T-helper 1 cell treated with Interleukin-12 subunit alpha and Interleukin-12 subunit beta and Interleukin-4 antibody, amounts not matched to agents 30 ng/mL and 1 ng/mL, for 36 hours (primary cell): ENCODE measurements around the gene LMTK2. TPM values are rescaled to one million over a fixed set of nuclear protein-coding genes. Genes with fewer than 3 reads are reported as not detected.
"Not testable (repeated sequence)": the region's sequence is repeated elsewhere in the genome, so short reads cannot be mapped to it uniquely, and the experiment has no call there.

ENCODE experiments used
- intact Hi-C: fragments of 100-400 bp; cut with micrococcal nuclease; formaldehyde crosslinking; loops from one replicate; pipeline ENCODE4 v1.15.1; 2024
- total RNA-seq: library from RNA; stranded (reverse); gene quantifications from 2 replicates; pipeline ENCODE4 v1.2.3, GENCODE V29; 2022

LMTK2 gene
- total RNA-seq, 1 donor from 2014 or later = 12.7 TPM

- intact Hi-C loops = no loop called here
Measured at GRCh38 chr7:98215561-98216495, 109.2 kb downstream of the LMTK2 start.

- intact Hi-C loops = no loop called here
Measured at GRCh38 chr7:98216941-98217622, 110.4 kb downstream of the LMTK2 start.

GRCh38 chr7:98217623-98218582, 111.2 kb downstream of the LMTK2 start:
- intact Hi-C loops = no loop called here

DNA sequence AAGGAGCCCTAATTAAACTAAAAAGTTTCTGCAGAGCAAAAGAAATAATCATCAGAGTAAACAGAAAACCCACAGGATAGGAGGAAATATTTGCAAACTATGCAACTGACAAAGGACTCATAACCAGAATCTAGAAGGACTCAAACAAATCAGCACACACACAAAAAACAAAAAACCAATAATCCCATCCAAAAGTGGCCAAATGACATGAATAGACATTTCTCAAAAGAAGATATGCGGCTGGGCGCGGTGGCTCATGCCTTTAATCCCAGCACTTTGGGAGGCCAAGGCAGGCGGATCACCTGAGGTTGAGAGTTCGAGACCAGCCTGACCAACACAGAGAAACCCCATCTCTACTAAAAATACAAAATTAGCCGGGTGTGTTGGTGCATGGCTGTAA, 112.7 kb downstream of the LMTK2 start:
- intact Hi-C loops = not testable (repeated sequence)

DNA sequence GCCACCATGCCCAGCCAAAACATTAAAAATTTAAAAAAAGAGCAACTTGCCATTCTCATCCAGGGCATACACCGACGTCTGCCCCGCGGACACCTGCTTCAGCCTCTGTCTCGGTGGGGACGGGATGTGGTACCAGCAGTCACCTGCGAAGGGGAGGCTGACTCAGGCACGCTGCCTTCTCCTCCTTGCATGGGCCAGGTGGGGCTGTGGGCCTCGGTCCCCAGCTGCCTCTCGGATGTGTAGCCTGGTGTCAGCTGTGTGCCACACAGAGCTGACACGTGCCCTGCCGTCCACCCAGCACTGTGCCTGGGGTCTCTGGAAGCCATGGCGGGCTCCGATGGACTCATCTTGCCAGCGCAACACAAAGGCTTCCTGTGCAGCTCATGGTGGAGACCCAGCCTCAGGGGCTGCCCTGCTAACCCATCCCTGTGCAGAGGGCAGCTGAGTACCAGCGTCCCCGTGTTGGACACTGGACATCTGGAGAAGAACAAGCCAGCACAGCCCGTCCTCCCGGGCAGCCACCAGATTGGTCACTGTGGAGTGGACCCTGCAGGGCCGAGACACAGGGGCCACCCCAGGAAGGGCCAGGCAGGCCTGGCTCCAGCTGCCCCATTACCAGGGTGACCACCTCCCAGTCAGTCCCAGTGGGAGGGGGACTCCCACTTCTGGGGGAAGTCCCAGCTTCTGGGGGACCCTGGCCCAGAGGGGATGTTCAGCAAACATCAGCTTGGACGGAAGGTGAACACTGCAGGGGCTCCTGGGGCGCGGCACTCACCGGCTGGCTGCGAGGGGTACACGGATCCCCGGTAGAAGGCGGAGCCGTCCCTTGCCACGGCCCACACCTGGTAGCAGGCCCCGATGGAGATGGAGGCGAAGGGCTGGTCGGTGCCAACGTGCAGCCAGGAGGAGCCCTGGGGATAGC, 115.2 kb downstream of the LMTK2 start:
- intact Hi-C loops = no loop called here

- intact Hi-C loops = no loop called here
Measured at GRCh38 chr7:98222533-98223195, 116.0 kb downstream of the LMTK2 start.

DNA sequence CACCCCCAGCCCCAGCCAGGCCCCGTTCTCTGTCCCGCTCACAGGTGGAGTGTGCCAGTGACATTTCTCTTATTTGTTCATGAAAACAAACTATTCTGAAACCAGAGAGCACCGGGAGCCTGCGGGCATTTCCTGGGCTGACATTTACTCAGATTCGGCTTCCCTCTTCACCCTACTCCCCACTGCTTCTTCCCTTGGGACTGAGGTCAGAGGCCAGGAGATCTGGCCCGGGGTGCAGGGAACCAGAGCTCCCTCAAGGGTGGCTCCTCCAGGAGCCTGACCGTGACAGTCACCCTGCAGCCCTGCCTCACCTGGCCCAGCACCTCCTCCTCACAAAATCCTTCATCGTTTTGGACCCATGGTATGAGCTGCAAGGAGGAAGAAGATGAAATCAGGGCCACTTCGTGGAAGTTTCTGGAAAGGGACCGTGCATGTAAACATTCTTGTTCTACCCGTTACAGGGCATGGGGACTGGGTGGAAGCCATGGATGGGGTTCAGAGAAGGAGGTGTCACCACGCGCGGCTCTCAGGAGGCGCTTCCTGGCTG, 116.8 kb downstream of the LMTK2 start:
- intact Hi-C loops = no loop called here

DNA sequence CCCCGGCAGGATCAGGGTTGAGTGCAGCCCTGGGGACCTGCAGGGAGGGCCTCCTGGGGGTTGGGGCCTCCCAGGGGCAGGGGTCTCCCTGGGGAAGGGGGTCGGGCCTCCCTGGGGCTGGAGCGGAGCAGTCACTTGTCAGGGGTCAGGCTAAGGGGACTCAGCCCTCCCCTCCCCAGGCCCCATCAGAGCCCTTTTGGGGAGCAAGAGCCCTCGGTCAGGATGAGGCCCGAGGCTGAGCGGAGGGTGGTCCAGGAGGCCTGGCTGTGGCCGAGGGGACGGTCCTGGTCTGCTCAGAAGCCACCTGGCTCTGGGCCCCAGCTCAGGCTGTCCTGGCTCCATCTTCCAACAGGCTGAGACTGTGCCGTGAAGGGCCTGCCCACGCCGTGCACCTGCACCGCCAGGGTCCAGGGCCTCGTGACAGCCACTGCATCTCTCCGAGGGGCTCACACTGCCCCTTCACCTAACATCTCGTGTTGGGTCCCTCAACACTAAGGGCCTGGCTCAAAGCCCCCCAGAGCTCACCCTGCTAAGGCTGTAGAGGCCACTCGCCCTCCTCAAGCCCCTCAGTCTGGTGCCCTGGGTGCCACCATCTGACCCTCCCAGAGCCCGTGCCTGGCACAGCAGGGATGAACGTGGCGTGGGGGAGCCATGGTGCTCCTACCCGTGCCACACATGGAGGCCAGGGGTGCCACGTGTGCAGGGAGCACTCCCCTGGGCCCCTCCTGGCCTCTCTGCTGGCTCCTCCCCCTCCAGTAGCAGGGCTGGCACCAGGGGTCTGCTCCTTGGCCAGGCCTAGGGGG, 117.4 kb downstream of the LMTK2 start:
- intact Hi-C loops = no loop called here

GRCh38 chr7:98224701-98225181, 118.1 kb downstream of the LMTK2 start:
- intact Hi-C loops = no loop called here

DNA sequence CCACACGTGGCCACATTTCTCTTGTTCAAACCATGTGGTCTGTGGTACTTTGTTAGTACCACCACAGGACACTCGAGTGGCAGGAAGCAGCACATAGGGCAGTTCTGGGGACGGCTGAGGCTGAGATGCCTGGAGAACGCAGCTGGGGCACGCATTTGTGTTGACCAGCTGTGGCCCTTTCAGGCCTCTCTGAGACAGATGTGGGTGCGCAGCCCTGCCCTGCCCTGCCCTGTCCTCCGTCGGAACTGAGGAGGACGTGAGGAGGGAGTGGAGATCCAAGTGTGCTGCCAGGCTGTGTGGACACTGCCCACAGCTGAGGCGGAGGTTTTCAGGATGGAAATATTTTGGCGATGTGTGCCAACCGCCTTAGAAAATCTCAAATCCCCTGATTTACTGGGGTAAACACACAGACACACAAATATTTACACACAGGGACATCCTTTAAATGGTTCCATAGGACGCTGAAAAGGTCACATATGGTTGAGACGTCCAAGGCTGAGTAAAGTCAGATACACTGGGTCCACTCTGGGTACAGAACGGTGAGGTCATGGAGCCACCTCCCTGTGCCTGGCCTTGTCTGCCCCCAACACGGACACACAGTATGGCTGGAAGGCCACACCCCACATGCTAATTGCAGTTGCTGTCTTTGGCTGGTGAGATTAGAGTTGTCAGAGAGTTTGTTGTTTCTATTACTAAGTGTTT, 119.4 kb downstream of the LMTK2 start:
- intact Hi-C loops = no loop called here

DNA sequence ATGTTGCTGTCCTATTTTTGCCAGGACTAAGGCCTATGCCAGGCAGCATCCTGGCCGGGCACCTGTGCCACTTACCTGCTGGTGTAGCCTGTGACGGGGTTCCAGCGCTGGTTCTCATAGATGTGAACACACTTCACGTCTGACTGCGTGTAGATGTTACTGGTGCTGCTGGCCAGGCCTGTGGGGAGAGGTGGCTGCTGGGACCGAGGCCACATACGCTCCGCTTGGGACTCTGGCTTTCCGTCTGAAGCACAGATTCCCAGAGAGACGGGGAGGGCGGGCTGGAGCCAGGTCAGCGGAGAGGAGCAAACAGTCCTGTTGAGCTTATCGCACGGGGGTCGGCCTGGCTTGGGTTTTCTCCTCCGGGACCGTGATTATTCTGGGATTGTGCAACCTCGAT, 121.3 kb downstream of the LMTK2 start:
- intact Hi-C loops = no loop called here

DNA sequence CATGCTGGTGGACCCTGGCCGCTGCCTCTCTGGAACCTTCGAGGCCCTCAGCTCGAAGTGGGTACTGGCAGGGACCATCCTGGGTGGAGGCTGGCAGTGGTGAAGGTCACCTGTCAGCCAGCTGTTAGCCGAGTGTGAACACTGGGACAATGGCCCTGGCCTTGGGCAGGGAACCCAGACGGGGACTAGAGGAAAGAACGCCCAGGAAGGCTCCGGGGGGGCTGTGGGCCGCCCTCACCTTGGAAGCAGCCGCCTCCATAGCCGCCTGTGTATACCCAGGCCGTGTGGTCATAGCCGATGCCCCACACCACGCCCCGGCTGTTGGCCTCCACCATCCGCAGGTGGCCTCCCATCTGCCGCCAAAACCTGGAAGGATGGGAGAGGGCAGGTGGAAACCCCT, 122.1 kb downstream of the LMTK2 start:
- intact Hi-C loops = no loop called here

- intact Hi-C loops = no loop called here
Measured at GRCh38 chr7:98229441-98229840, 122.8 kb downstream of the LMTK2 start.

DNA sequence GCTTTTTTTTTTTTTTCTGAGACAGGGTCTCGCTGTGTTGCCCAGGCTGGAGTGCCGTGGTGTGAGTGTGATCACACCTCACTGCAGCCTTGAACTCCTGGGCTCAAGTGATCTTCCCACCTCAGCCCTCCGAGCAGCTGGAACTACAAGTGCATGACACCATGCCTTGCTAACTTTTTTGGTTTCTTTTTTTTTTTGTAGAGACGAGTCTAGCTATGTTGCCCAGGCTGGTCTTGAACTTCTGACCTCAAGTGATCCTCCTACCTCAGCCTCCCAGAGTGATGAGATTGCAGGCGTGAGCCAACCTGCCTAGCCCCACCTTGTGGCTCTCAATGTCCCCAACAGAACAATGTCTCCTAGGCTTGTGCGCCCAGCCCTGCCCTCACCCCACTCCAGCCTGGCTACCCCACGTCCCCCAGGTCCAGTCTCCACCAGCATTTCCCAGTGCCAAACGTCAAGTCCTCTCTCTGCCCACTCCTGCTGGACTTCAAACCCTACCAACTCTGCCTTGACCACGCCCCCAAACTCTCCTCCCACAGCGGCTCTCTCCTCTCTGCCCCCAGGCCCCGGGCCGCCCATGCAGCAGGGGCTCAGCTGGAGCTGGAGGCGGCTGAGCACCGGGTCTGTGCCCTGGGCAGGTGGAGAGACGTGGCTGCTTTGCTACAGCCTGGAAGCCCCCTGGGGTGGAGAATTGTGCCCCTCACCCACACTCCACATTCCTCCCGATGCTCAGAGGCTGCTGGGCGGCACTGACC, 123.5 kb downstream of the LMTK2 start:
- intact Hi-C loops = no loop called here

DNA sequence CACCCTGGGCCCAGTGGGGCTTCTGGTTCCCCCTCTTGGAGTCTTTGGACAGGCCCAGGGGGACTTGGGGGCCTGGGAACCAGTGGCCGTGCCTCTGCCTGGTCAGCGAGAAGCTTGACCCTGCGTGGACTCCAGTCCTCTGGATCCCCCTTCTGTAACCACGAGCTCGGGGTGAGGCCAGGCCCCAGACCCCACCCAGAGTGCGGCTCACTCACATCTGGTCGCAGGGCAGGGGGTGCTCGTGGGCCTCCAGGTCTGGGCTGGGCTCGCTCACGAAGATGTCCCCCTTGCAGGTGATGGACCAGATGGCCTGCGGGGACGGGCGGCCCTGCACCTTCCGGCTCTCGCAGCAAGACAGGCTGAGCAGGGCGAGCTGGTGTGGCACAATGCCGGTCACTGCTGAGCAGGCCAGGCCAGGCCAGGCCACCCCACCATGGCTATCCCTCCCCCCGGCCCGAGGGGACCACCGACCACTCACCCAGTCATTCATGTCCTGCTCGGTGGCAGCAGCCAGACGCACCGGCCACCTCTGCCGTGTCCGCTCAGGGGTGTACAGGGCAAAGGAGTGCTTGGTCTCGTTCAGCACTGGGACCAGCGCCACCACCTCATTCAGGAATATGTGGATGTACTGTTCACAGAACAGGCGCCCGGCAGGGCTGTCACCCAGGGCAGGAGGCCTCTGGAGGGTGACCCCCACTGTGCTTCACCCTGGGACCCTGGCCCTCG, 124.2 kb downstream of the LMTK2 start:
- intact Hi-C loops = no loop called here

DNA sequence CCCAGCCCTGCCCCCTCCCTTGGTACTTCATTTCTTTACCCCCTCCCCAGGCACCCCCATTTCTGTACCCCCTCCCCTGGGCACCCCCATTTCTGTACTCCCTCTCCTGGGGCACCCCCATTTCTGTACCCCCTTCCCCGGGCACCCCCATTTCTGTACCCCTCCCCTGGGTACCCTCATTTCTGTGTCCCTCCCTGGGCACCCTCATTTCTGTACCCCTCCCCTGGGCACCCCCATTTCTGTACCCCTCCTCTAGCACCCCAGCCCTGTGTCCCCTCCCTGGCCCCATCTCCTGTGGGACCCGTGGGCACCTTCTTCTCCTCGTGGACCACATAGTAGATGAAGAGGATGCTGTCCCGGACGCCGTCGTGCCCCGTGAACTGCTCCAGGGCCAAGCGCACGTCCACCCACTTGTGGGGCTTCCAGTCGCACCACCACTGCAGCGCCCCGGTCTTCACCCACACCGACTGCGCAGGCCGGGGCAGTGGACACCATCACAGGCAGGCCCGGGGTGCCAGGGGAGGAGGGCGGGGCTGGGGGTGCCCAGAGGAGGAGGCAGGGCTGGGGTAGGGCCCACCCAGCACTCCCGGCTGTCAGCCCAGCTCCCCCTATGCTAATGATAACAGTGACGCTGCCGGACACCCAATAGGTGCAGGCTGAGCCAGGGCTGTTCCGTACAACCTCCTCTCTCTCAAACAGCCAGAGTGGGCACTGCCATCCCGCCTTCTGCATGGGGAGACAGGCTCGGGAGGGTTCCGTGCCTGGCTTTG, 125.0 kb downstream of the LMTK2 start:
- intact Hi-C loops = no loop called here
